GM12875 (cell line): ENCODE measurements around the gene ATP11C.

ENCODE experiments used
- H3K4me3 ChIP-seq: one replicate; pipeline ENCODE4 v1.5.1; 2011; ENCODE audit warnings: low read depth, low read length, control low read depth
- CTCF ChIP-seq: IDR thresholded peaks from 2 replicates; pipeline ENCODE4 v1.5.1; 2011; ENCODE audit warnings: low read depth, mild to moderate bottlenecking, control low read depth, inconsistent platforms, low read length, moderate library complexity, borderline replicate concordance; ENCODE audit not compliant: insufficient read depth

The ATP11C gene

GRCh38 chrX:139680356-139680755 is 252.5 kb downstream of the ATP11C start:
- no peak for TF ChIP-seq CTCF
- H3K4me3 ChIP-seq, result no peak overlapping the region
